T-cell (primary cell): ENCODE measurements around the gene DSE. TPM values are rescaled to one million over a fixed set of nuclear protein-coding genes. Genes with fewer than 3 reads are reported as not detected.

Source experiments
- ATAC-seq, 4 experiments: fragments of 200-7000 bp in 3 of 4; fragments of 150-1000 bp in 1 of 4; cut with Tn5 transposase; replicated peaks in 1 of 4; 1 replicate in 3 of 4; 2 replicates in 1 of 4; pipeline ENCODE4 v1.10.0; 2021; ENCODE audit warnings: moderate library complexity in 3 of 4, mild to moderate bottlenecking in 2 of 4, moderate number of reproducible peaks in 1 of 4
- CTCF ChIA-PET, 2 donors: fragments of 300-600 bp; sonication (Branson Sonifier 250); formaldehyde crosslinking; loops; one replicate each; lab custom pipeline; 2022; ENCODE audit warnings: antibody characterized with exemption in 2 of 2; lab: Charles Lee
- POLR2A ChIA-PET, 2 donors: fragments of 300-600 bp; sonication (Branson Sonifier 250); formaldehyde crosslinking; loops; one replicate each; lab custom pipeline; 2022; ENCODE audit warnings: antibody characterized with exemption in 2 of 2; lab: Charles Lee
- DNase-seq, 35 experiments: peaks; one replicate each; pipeline versions ENCODE4 v3.0.0 to v3.0.0-alpha.2; 2013 to 2023
- H3K27ac ChIP-seq: one replicate; pipeline ENCODE4 v1.5.1; 2013; ENCODE audit warnings: low read length
- H3K27me3 ChIP-seq, 2 experiments: replicated peaks in 1 of 2; 1 replicate in 1 of 2; 2 replicates in 1 of 2; pipeline versions ENCODE4 v1.6.1 to v1.7.0; 2013; ENCODE audit warnings: low read length in 1 of 2, mixed read lengths in 1 of 2; ENCODE audit not compliant: control insufficient read depth in 2 of 2, insufficient read depth in 2 of 2; ENCODE audit errors: extremely low read depth in 1 of 2
- H3K36me3 ChIP-seq, 2 donors: 1 replicate in 1 of 2; 2 replicates in 1 of 2; pipeline versions ENCODE4 v1.6.1 to v1.7.0; 2013; ENCODE audit warnings: low read length in 1 of 2; ENCODE audit not compliant: control insufficient read depth in 2 of 2, insufficient read depth in 1 of 2; ENCODE audit errors: extremely low read depth in 1 of 2
- H3K4me1 ChIP-seq, 2 experiments: 1 replicate in 1 of 2; 2 replicates in 1 of 2; pipeline versions ENCODE4 v1.6.1 to v1.7.0; 2013; ENCODE audit warnings: low read length in 2 of 2, mixed read lengths in 1 of 2; ENCODE audit not compliant: insufficient read depth in 2 of 2, control insufficient read depth in 1 of 2; ENCODE audit errors: extremely low read depth in 1 of 2
- H3K4me3 ChIP-seq, 2 donors: 1 replicate in 1 of 2; 2 replicates in 1 of 2; pipeline versions ENCODE4 v1.5.1 to v1.7.0; 2013; ENCODE audit warnings: mild to moderate bottlenecking in 2 of 2, low read length in 1 of 2, moderate library complexity in 1 of 2; ENCODE audit not compliant: control insufficient read depth in 1 of 2; ENCODE audit errors: extremely low read depth in 1 of 2
- H3K9me3 ChIP-seq: 2 replicates; pipeline ENCODE4 v1.7.0; 2013
- H3K27ac Mint-ChIP-seq, 2 donors: one replicate each; pipeline ENCODE4 v1.8.0; 2020 to 2021; ENCODE audit warnings: mild to moderate bottlenecking in 2 of 2, mixed read lengths in 2 of 2
- H3K27me3 Mint-ChIP-seq, 2 donors: one replicate each; pipeline ENCODE4 v1.8.0; 2021 to 2022; ENCODE audit warnings: mixed read lengths in 2 of 2
- H3K36me3 Mint-ChIP-seq: one replicate; pipeline ENCODE4 v1.8.0; 2021; ENCODE audit warnings: mixed read lengths
- H3K4me1 Mint-ChIP-seq, 3 donors: one replicate each; pipeline ENCODE4 v1.8.0; 2020 to 2022; ENCODE audit warnings: mixed read lengths in 3 of 3, mild to moderate bottlenecking in 1 of 3
- H3K4me3 Mint-ChIP-seq, 3 donors: one replicate each; pipeline ENCODE4 v1.8.0; 2020 to 2022; ENCODE audit warnings: mild to moderate bottlenecking in 3 of 3, mixed read lengths in 3 of 3, moderate library complexity in 3 of 3
- H3K9me3 Mint-ChIP-seq, 3 donors: one replicate each; pipeline ENCODE4 v1.8.0; 2020 to 2022; ENCODE audit warnings: mixed read lengths in 3 of 3
- WGBS: methylation state at CpG from one replicate; pipeline ENCODE4 v1.1.5; 2013; ENCODE audit warnings: missing lambda C conversion rate; ENCODE audit not compliant: insufficient coverage; 5-methylcytosine and 5-hydroxymethylcytosine counted together
- total RNA-seq, 35 experiments: library from RNA in 6 of 35; stranded (reverse) in 6 of 35; fragments of 120-200 nt in 1 of 35; gene quantifications; one replicate each; pipeline versions ENCODE4 v1.2.1 to v1.2.4 and lab custom pipeline; 2013 to 2026

DSE gene
- total RNA-seq, 5 donors from 2014 or later (not counting 1 experiment from before 2014, with no cell fraction given), result 5.9 to 9.3 (median 7.4) TPM

DNA sequence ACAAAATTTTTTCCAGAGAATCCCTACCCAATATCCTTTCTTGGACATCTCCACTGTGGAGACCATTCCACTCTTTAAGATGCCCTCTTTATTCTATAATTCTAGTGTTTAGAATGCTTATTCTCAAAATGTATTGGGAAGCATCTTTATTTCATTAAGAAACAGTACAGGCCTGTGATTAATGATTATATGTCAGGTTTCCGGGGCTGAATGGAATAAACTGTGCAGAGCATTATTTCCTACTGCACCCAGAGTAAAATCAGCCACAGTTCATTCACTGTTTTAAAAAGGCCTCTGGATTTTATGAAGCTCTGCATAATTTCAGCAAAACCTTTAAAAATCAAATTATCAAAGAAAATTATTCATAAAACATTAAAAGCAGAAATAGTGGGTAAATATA is 42.6 kb downstream of the DSE start:
- POLR2A ChIA-PET, result no interaction called here

DNA sequence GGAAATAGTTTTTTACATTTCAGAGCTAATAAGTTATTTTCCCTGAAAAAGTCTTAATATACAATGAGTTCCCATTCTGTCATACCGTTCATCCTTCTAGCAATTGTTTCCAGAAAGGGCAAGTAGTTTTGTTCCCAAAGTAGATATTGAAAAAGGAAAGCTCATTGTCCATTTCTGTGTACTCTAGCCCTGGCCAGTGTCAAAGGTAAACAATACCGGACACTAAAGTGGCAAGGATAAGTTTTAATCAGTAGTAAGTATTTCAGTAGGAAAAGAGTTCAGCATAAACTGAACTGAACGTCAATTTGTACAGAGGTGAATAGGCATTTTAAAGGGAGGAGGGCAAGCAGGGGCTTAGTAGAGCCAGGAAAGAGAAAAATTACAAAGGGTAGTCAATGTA is 46.9 kb downstream of the DSE start:
- no peaks in the 10 kb centered on the region for H3K9me3 Mint-ChIP-seq
- CTCF ChIA-PET, result no interaction called here
- DNase-seq, result no peak
- no peaks in the 10 kb centered on the region for H3K4me1 Mint-ChIP-seq
- H3K9me3 ChIP-seq, result no peaks in the 10 kb centered on the region
- H3K4me3 Mint-ChIP-seq, result no peak overlapping the region
- no peaks in the 10 kb centered on the region for H3K27me3 Mint-ChIP-seq
- POLR2A ChIA-PET, result interaction anchor here in 1 of 2 donors (0.6 kb wide), 1 partner anchor 398 kb away, joined by 3 read pairs; no protein-coding TSS in a partner anchor
- no peak overlapping the region for H3K27ac Mint-ChIP-seq
- 100% methylated on average over 1 of the region's 3 CpGs for WGBS
- no peaks in the 10 kb centered on the region for H3K4me1 ChIP-seq
- no peaks in the 10 kb centered on the region for H3K27me3 ChIP-seq
- no peak overlapping the region for H3K27ac ChIP-seq
- peaks cover 3% of the 10 kb centered on the region for H3K36me3 Mint-ChIP-seq
- H3K36me3 ChIP-seq, result no peaks in the 10 kb centered on the region
- ATAC-seq, result no peak
- no peak overlapping the region for H3K4me3 ChIP-seq

More for the DNA sequence above, 42.6 kb downstream of the DSE start:
- no peaks in the 10 kb centered on the region for H3K4me1 ChIP-seq
- H3K36me3 Mint-ChIP-seq, result peaks cover 3% of the 10 kb centered on the region
- ATAC-seq, result no peak
- peaks cover 3 to 5% (median 3%) of the 10 kb centered on the region in 3 donors for H3K4me1 Mint-ChIP-seq
- no peak for DNase-seq
- no peak overlapping the region for H3K27ac Mint-ChIP-seq
- no peaks in the 10 kb centered on the region for H3K36me3 ChIP-seq
- H3K9me3 ChIP-seq, result no peaks in the 10 kb centered on the region
- peaks cover 0 to 2% of the 10 kb centered on the region in 2 donors for H3K27me3 Mint-ChIP-seq
- H3K9me3 Mint-ChIP-seq, result no peaks in the 10 kb centered on the region
- H3K27me3 ChIP-seq, result no peaks in the 10 kb centered on the region
- CTCF ChIA-PET, result no interaction called here
- no CpG with 5 or more reads among the region's 1 CpG for WGBS
- no peak overlapping the region for H3K27ac ChIP-seq
- H3K4me3 ChIP-seq, result no peak overlapping the region
- H3K4me3 Mint-ChIP-seq, result no peak overlapping the region

GRCh38 chr6:116419069-116419786 is 48.5 kb downstream of the DSE start:
- no peaks in the 10 kb centered on the region for H3K36me3 ChIP-seq
- H3K9me3 Mint-ChIP-seq, result no peaks in the 10 kb centered on the region
- ATAC-seq (no peak), DNase-seq (no peak)
- ChIA-PET CTCF (interaction anchor here in 1 of 2 donors (1.8 kb wide), 1 partner anchor 8 kb away, joined by 5 read pairs; no protein-coding TSS in a partner anchor), POLR2A (interaction anchor here in 1 of 2 donors (0.6 kb wide), 1 partner anchor 26 kb away, joined by 3 read pairs; no protein-coding TSS in a partner anchor)
- no peak overlapping the region for H3K27ac Mint-ChIP-seq
- H3K4me3 ChIP-seq, result no peak overlapping the region
- no peaks in the 10 kb centered on the region for H3K4me1 Mint-ChIP-seq
- H3K9me3 ChIP-seq, result no peaks in the 10 kb centered on the region
- WGBS, result 100% methylated on average over 2 of the region's 2 CpGs
- no peak overlapping the region for H3K4me3 Mint-ChIP-seq
- H3K36me3 Mint-ChIP-seq, result peaks cover 3% of the 10 kb centered on the region
- no peaks in the 10 kb centered on the region for H3K4me1 ChIP-seq
- H3K27ac ChIP-seq, result no peak overlapping the region
- H3K27me3 Mint-ChIP-seq, result no peaks in the 10 kb centered on the region
- no peaks in the 10 kb centered on the region for H3K27me3 ChIP-seq

DNA sequence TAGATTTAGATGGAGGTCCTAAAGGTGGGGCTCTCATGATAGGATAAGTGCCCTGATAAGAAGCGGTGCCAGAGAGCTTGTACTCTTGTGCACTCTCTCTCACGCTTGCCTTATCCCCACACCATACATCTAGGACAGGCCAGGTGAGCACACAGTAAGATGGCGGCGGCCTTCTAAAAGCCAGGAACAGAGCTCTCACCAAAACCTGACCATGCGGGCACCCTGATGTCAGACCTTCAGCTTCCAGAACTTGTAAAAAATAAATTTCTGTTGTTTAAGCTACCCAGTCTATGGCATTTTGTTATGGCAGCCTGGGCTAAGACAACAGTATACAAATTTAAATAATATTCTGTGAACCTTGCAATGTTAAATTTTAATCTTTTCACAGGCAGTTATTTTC is 49.6 kb downstream of the DSE start:
- DNase-seq, result no peak
- no peak overlapping the region for H3K27ac Mint-ChIP-seq
- no peak overlapping the region for H3K4me3 Mint-ChIP-seq
- no peaks in the 10 kb centered on the region for H3K27me3 ChIP-seq
- no peak overlapping the region for H3K4me3 ChIP-seq
- no peak for ATAC-seq
- H3K27ac ChIP-seq, result no peak overlapping the region
- H3K27me3 Mint-ChIP-seq, result no peaks in the 10 kb centered on the region
- H3K36me3 ChIP-seq, result no peaks in the 10 kb centered on the region
- no CpG with 5 or more reads among the region's 5 CpGs for WGBS
- no peaks in the 10 kb centered on the region for H3K9me3 ChIP-seq
- H3K4me1 ChIP-seq, result no peaks in the 10 kb centered on the region
- CTCF ChIA-PET, result interaction anchor here in 1 of 2 donors (1.3 kb wide), 1 partner anchor 113 kb away, joined by 4 read pairs; no protein-coding TSS in a partner anchor
- no peaks in the 10 kb centered on the region for H3K4me1 Mint-ChIP-seq
- H3K36me3 Mint-ChIP-seq, result no peaks in the 10 kb centered on the region
- POLR2A ChIA-PET, result no interaction called here
- H3K9me3 Mint-ChIP-seq, result no peaks in the 10 kb centered on the region

GRCh38 chr6:116422238-116422637 is 51.5 kb downstream of the DSE start:
- Mint-ChIP-seq H3K27me3 (no peaks in the 10 kb centered on the region), H3K4me1 (no peaks in the 10 kb centered on the region), H3K36me3 (no peaks in the 10 kb centered on the region), H3K4me3 (no peak overlapping the region), H3K9me3 (no peaks in the 10 kb centered on the region), H3K27ac (no peak overlapping the region)
- Histone ChIP-seq H3K27me3 (no peaks in the 10 kb centered on the region), H3K27ac (no peak overlapping the region), H3K4me1 (no peaks in the 10 kb centered on the region), H3K4me3 (no peak overlapping the region), H3K9me3 (no peaks in the 10 kb centered on the region), H3K36me3 (no peaks in the 10 kb centered on the region)
- WGBS, result no CpG with 5 or more reads among the region's 3 CpGs
- ChIA-PET CTCF (no interaction called here), POLR2A (no interaction called here)
- no peak for DNase-seq
- ATAC-seq, result no peak

DNA sequence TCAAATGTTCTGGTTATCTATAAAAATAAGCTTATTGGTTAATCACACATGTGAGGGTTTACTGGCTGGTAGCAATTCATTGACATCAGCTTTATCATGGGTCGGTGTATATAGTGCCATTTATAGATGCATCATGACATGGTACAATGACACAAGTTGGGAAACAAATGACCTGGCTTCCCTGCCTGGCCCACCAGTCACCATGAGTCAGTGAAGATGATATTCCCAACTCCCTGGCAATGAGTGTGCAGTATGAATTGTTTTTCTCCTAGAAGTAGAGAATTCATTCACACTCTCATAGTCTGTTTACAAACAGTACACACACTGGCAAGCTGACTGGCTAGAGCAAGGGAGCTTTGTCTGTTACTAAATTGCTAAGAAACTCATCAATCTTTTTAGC is 53.3 kb downstream of the DSE start:
- no peaks in the 10 kb centered on the region for H3K4me1 Mint-ChIP-seq
- DNase-seq (no peak), ATAC-seq (no peak)
- H3K9me3 ChIP-seq, result no peaks in the 10 kb centered on the region
- no peak overlapping the region for H3K27ac ChIP-seq
- H3K9me3 Mint-ChIP-seq, result no peaks in the 10 kb centered on the region
- H3K36me3 Mint-ChIP-seq, result no peaks in the 10 kb centered on the region
- CTCF ChIA-PET, result interaction anchor here in 1 of 2 donors (0.6 kb wide), 1 partner anchor 55 kb away, joined by 3 read pairs; no protein-coding TSS in a partner anchor
- no peaks in the 10 kb centered on the region for H3K36me3 ChIP-seq
- no peak overlapping the region for H3K27ac Mint-ChIP-seq
- H3K4me3 Mint-ChIP-seq, result no peak overlapping the region
- POLR2A ChIA-PET, result no interaction called here
- no peaks in the 10 kb centered on the region for H3K27me3 Mint-ChIP-seq
- H3K4me3 ChIP-seq, result no peak overlapping the region
- H3K4me1 ChIP-seq, result no peaks in the 10 kb centered on the region
- 90% methylated on average over 1 of the region's 1 CpG for WGBS
- no peaks in the 10 kb centered on the region for H3K27me3 ChIP-seq
